Neural cell (in vitro differentiated cells): Measurements from ENCODE around the gene GSTT2. TPM values are rescaled to one million over a fixed set of nuclear protein-coding genes. Genes with fewer than 3 reads are reported as not detected.

ENCODE experiments used
- H2AFZ ChIP-seq: fragments of 200-600, 300-800 bp; sonication (generic), shearing (Covaris generic); 2 replicates; pipeline ENCODE4 v1.6.0; 2014; ENCODE audit warnings: low read depth, mild to moderate bottlenecking, antibody characterized with exemption, low read length, moderate library complexity
- H3F3A ChIP-seq: fragments of 200-600 bp; shearing (Covaris generic); 2 replicates; pipeline ENCODE4 v1.6.1; 2016; ENCODE audit warnings: mild to moderate bottlenecking, moderate library complexity, mixed read lengths, antibody characterized with exemption, low read length; ENCODE audit not compliant: insufficient read depth, poor library complexity, severe bottlenecking
- H3K27ac ChIP-seq: fragments of 200-600, 300-800 bp; sonication (generic), shearing (Covaris generic); 2 replicates; pipeline ENCODE4 v1.5.1; 2014; ENCODE audit warnings: mild to moderate bottlenecking, low read length, moderate library complexity
- H3K27me3 ChIP-seq: fragments of 300-800, 200-600 bp; sonication (generic), shearing (Covaris generic); 2 replicates; pipeline ENCODE4 v1.6.0; 2014; ENCODE audit warnings: mild to moderate bottlenecking, low read depth, low read length, moderate library complexity; ENCODE audit not compliant: insufficient read depth
- H3K36me3 ChIP-seq: fragments of 300-800, 200-600 bp; sonication (generic), shearing (Covaris generic); 2 replicates; pipeline ENCODE4 v1.5.1; 2014; ENCODE audit warnings: mild to moderate bottlenecking, antibody characterized with exemption, low read length, moderate library complexity; ENCODE audit not compliant: insufficient read depth
- H3K4me2 ChIP-seq: fragments of 300-800, 200-600 bp; sonication (generic), shearing (Covaris generic); 2 replicates; pipeline ENCODE4 v1.6.0; 2014; ENCODE audit warnings: mild to moderate bottlenecking, low read length
- H3K4me3 ChIP-seq: fragments of 300-800, 200-600 bp; sonication (generic), shearing (Covaris generic); 2 replicates; pipeline ENCODE4 v1.5.1; 2014; ENCODE audit warnings: mild to moderate bottlenecking, low read length, moderate library complexity
- H3K79me2 ChIP-seq: fragments of 200-600 bp; shearing (Covaris generic); replicated peaks from 2 replicates; pipeline ENCODE4 v1.6.0; 2014; ENCODE audit warnings: mild to moderate bottlenecking, low read length, moderate library complexity; ENCODE audit not compliant: insufficient read depth
- H3K9ac ChIP-seq: fragments of 300-800, 200-600 bp; sonication (generic), shearing (Covaris generic); 2 replicates; pipeline ENCODE4 v1.6.1; 2016; ENCODE audit warnings: mild to moderate bottlenecking, low read length, mixed read lengths
- H3K9me2 ChIP-seq: fragments of 200-600 bp; shearing (Covaris generic); 2 replicates; pipeline ENCODE4 v1.6.1; 2016; ENCODE audit warnings: mild to moderate bottlenecking, low read length, mixed read lengths; ENCODE audit not compliant: insufficient read depth
- H3K9me3 ChIP-seq: fragments of 200-600, 300-800 bp; sonication (generic), shearing (Covaris generic); 2 replicates; pipeline ENCODE4 v1.6.1; 2016; ENCODE audit warnings: mild to moderate bottlenecking, mixed run types, low read length, moderate library complexity, mixed read lengths
- H4K20me1 ChIP-seq: fragments of 200-600 bp; shearing (Covaris generic); 2 replicates; pipeline ENCODE4 v1.6.1; 2016; ENCODE audit warnings: mild to moderate bottlenecking, mixed run types; ENCODE audit not compliant: insufficient read depth
- EP300 ChIP-seq: fragments of 450-650 bp; conservative IDR thresholded peaks from 2 replicates; pipeline ENCODE4 v1.6.1; 2014; ENCODE audit warnings: antibody characterized with exemption, mild to moderate bottlenecking, moderate library complexity; ENCODE audit not compliant: poor library complexity, severe bottlenecking
- EZH2 ChIP-seq: fragments of 200-600, 300-800 bp; shearing (Covaris generic), sonication (generic); IDR thresholded peaks from 2 replicates; pipeline ENCODE4 v1.6.1; 2014; ENCODE audit warnings: antibody characterized with exemption, low read length, borderline replicate concordance, mild to moderate bottlenecking; ENCODE audit not compliant: insufficient read depth, poor library complexity, severe bottlenecking
- MXI1 ChIP-seq: fragments of 450-650 bp; conservative IDR thresholded peaks from 2 replicates; pipeline ENCODE4 v1.6.1; 2014; ENCODE audit warnings: antibody characterized with exemption, mild to moderate bottlenecking; ENCODE audit not compliant: poor library complexity, severe bottlenecking
- POLR2AphosphoS5 ChIP-seq: IDR thresholded peaks from 2 replicates; pipeline ENCODE4 v1.6.1; 2012
- RAD21 ChIP-seq: fragments of 450-650 bp; conservative IDR thresholded peaks from 2 replicates; pipeline ENCODE4 v1.6.1; 2014; ENCODE audit warnings: antibody characterized with exemption, mild to moderate bottlenecking, moderate library complexity
- SMC3 ChIP-seq: fragments of 450-650 bp; conservative IDR thresholded peaks from 2 replicates; pipeline ENCODE4 v1.6.1; 2014; ENCODE audit warnings: antibody characterized with exemption, mild to moderate bottlenecking, moderate library complexity; ENCODE audit not compliant: poor library complexity
- TAF1 ChIP-seq: IDR thresholded peaks from 2 replicates; pipeline ENCODE4 v1.6.1; 2012; ENCODE audit warnings: low read depth
- polyA plus RNA-seq: library from polyadenylated mRNA; depleted of rRNA; stranded (reverse); fragments of >200 nt; gene quantifications from 2 replicates; pipeline ENCODE4 v1.2.3, GENCODE V29; 2014
- TF ChIP-seq, protein P1 (sequence below): IDR thresholded peaks from 2 replicates; pipeline ENCODE4 v1.6.1; 2012; ENCODE audit warnings: borderline replicate concordance
- TF ChIP-seq, protein P2 (sequence below): fragments of 450-650 bp; IDR thresholded peaks from 2 replicates; pipeline ENCODE4 v1.5.1; 2014; ENCODE audit warnings: antibody characterized with exemption, mild to moderate bottlenecking, moderate library complexity; ENCODE audit not compliant: poor library complexity, severe bottlenecking

Gene GSTT2
- polyA plus RNA-seq, 1 donor from 2014 or later = not detected

DNA sequence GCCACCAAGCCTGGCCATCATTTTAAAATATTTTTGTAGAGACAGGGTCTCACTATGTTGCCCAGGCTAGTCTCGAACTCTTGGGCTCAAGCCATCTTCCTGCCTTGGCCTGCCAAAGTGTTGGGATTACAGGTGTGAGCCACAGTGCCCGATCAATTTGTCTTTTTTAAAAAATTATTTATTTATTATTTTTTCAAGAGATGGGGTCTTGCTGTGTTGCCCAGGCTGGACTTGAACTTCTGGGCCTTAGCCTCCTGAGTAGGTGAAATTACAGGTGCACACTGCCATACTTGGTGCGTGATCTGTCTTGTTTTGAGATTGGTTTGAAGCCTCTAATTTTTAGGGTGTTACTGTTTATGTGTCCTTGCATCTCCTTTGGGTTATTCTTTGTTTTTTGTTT lies 41.4 kb downstream of the GSTT2 start:
- Histone ChIP-seq H3K9me3 (no peaks in the 10 kb centered on the region), H2AFZ (no peak overlapping the region), H3K27me3 (no peaks in the 10 kb centered on the region), H3K36me3 (peaks cover 3% of the 10 kb centered on the region), H3K79me2 (peaks cover 30% of the 10 kb centered on the region), H3K4me2 (no peak overlapping the region), H4K20me1 (no peaks in the 10 kb centered on the region), H3K9me2 (no peaks in the 10 kb centered on the region), H3K9ac (no peak overlapping the region), H3F3A (no peaks in the 10 kb centered on the region), H3K27ac (no peak overlapping the region), H3K4me3 (no peak overlapping the region)
- TF ChIP-seq, protein P1, sequence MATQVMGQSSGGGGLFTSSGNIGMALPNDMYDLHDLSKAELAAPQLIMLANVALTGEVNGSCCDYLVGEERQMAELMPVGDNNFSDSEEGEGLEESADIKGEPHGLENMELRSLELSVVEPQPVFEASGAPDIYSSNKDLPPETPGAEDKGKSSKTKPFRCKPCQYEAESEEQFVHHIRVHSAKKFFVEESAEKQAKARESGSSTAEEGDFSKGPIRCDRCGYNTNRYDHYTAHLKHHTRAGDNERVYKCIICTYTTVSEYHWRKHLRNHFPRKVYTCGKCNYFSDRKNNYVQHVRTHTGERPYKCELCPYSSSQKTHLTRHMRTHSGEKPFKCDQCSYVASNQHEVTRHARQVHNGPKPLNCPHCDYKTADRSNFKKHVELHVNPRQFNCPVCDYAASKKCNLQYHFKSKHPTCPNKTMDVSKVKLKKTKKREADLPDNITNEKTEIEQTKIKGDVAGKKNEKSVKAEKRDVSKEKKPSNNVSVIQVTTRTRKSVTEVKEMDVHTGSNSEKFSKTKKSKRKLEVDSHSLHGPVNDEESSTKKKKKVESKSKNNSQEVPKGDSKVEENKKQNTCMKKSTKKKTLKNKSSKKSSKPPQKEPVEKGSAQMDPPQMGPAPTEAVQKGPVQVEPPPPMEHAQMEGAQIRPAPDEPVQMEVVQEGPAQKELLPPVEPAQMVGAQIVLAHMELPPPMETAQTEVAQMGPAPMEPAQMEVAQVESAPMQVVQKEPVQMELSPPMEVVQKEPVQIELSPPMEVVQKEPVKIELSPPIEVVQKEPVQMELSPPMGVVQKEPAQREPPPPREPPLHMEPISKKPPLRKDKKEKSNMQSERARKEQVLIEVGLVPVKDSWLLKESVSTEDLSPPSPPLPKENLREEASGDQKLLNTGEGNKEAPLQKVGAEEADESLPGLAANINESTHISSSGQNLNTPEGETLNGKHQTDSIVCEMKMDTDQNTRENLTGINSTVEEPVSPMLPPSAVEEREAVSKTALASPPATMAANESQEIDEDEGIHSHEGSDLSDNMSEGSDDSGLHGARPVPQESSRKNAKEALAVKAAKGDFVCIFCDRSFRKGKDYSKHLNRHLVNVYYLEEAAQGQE = no peak
- TF ChIP-seq TAF1 = no peak
- no peak for TF ChIP-seq RAD21

DNA sequence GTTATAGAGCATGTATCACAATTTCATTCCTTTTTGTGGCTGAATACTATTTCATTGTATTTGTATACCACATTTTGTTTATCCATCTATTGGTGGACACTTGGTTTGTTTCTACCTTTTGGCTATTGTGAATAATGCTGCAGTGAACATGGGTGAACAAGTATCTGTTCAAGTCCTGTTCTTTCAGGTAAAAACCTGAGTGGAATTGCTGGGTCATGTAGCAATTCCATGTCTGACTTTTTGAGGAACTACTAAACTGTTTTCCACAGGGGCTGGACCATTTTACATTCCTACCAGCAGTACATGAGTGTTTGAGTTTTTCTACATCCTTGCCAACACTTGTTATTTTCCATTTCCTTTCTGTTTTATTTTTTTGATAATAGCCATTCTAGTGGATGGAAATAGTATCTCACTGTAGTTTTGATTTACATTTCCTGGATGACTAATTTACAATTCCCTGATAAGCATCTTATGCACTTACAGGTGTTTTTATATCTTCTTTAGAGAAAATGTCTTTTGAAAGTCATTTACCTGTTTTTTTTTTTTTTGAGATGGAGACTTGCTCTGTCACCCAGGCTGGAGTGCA lies 43.4 kb downstream of the GSTT2 start:
- Histone ChIP-seq H3K9me3 (no peaks in the 10 kb centered on the region), H3K36me3 (no peaks in the 10 kb centered on the region), H4K20me1 (no peaks in the 10 kb centered on the region), H3K4me3 (no peak overlapping the region), H2AFZ (no peak overlapping the region), H3K9ac (no peak overlapping the region), H3K27me3 (no peaks in the 10 kb centered on the region), H3K27ac (no peak overlapping the region), H3F3A (no peaks in the 10 kb centered on the region), H3K4me2 (no peak overlapping the region), H3K9me2 (no peaks in the 10 kb centered on the region), H3K79me2 (peaks cover 20% of the 10 kb centered on the region)
- TF ChIP-seq TAF1 = no peak
- TF ChIP-seq RAD21 = no peak
- TF ChIP-seq, protein P2, sequence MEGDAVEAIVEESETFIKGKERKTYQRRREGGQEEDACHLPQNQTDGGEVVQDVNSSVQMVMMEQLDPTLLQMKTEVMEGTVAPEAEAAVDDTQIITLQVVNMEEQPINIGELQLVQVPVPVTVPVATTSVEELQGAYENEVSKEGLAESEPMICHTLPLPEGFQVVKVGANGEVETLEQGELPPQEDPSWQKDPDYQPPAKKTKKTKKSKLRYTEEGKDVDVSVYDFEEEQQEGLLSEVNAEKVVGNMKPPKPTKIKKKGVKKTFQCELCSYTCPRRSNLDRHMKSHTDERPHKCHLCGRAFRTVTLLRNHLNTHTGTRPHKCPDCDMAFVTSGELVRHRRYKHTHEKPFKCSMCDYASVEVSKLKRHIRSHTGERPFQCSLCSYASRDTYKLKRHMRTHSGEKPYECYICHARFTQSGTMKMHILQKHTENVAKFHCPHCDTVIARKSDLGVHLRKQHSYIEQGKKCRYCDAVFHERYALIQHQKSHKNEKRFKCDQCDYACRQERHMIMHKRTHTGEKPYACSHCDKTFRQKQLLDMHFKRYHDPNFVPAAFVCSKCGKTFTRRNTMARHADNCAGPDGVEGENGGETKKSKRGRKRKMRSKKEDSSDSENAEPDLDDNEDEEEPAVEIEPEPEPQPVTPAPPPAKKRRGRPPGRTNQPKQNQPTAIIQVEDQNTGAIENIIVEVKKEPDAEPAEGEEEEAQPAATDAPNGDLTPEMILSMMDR = no peak

DNA sequence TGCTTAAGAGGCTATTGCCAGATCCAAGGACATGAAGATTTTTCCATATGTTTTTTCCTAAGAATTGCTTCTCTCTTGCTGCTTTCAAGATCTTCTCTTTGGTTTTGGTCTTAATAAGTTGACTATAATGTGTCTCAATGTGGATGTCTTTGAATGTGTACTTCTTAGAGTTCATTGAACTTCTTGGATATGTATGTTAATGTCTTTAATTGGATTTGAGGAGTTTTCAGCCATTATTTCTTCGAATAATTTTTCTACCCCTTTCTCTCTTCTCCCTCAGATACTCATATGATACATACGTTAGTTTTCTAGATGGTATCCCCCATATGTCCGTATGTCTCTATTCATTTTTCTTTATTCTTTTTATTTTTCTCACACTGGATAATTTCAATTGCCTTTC lies 44.4 kb downstream of the GSTT2 start:
- H2AFZ ChIP-seq = no peak overlapping the region
- no peaks in the 10 kb centered on the region for H3K27me3 ChIP-seq
- H3K4me3 ChIP-seq = no peak overlapping the region
- H3K79me2 ChIP-seq = peaks cover 20% of the 10 kb centered on the region
- no peaks in the 10 kb centered on the region for H3K9me2 ChIP-seq
- no peak overlapping the region for H3K4me2 ChIP-seq
- H3K9ac ChIP-seq = no peak overlapping the region
- TF ChIP-seq, protein P1 = no peak
- no peak for TF ChIP-seq EP300
- TF ChIP-seq POLR2AphosphoS5 = no peak
- no peak for TF ChIP-seq MXI1
- TF ChIP-seq RAD21 = no peak
- no peak for TF ChIP-seq EZH2
- no peak for TF ChIP-seq TAF1
- TF ChIP-seq, protein P2 = no peak
- TF ChIP-seq SMC3 = no peak
- no peaks in the 10 kb centered on the region for H3F3A ChIP-seq
- H3K9me3 ChIP-seq = no peaks in the 10 kb centered on the region
- no peaks in the 10 kb centered on the region for H4K20me1 ChIP-seq
- no peaks in the 10 kb centered on the region for H3K36me3 ChIP-seq
- H3K27ac ChIP-seq = no peak overlapping the region
